Fibroblast of villous mesenchyme (primary cell): Measurements from ENCODE around the gene MYO3A. TPM values are rescaled to one million over a fixed set of nuclear protein-coding genes. Genes with fewer than 3 reads are reported as not detected.

Experiments used
- DNase-seq: peaks from one replicate; pipeline ENCODE4 v3.0.0-alpha.2; 2010; ENCODE audit warnings: low read depth
- H3K4me3 ChIP-seq: 2 replicates; pipeline ENCODE4 v1.5.1; 2011; ENCODE audit warnings: low read depth, mild to moderate bottlenecking, low read length
- total RNA-seq: library from RNA; depleted of rRNA; stranded (reverse); fragments of >200 nt; gene quantifications from 2 replicates; pipeline ENCODE4 v1.2.3, GENCODE V29; 2012
- TF ChIP-seq, protein P1 (sequence below): IDR thresholded peaks from 2 replicates; pipeline ENCODE4 v1.5.1; 2012; ENCODE audit warnings: low read depth, mild to moderate bottlenecking, low read length; ENCODE audit not compliant: insufficient read depth

MYO3A gene
- total RNA-seq, 1 donor = not detected

DNA sequence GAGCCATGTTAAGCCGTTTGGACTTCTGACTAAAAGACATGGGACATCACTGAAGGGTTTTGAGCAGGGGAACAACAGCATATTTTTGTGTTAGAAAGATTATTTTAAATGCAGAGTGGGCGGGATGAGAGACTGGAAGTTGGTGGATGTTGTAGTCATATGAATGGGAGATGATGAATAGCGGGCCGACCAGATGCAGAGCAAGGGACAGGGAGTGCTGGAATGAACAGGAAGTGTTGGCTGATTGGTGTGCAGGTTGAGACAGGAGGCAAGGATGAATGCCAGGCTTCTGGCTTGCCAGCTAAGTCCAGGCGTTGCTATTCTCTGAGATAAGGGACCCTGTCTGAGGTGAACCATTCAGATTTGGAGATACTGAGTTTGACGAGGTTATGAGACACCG, 320.6 kb downstream of the MYO3A start:
- DNase-seq = no peak
- H3K4me3 ChIP-seq = no peak overlapping the region
- TF ChIP-seq, protein P1, sequence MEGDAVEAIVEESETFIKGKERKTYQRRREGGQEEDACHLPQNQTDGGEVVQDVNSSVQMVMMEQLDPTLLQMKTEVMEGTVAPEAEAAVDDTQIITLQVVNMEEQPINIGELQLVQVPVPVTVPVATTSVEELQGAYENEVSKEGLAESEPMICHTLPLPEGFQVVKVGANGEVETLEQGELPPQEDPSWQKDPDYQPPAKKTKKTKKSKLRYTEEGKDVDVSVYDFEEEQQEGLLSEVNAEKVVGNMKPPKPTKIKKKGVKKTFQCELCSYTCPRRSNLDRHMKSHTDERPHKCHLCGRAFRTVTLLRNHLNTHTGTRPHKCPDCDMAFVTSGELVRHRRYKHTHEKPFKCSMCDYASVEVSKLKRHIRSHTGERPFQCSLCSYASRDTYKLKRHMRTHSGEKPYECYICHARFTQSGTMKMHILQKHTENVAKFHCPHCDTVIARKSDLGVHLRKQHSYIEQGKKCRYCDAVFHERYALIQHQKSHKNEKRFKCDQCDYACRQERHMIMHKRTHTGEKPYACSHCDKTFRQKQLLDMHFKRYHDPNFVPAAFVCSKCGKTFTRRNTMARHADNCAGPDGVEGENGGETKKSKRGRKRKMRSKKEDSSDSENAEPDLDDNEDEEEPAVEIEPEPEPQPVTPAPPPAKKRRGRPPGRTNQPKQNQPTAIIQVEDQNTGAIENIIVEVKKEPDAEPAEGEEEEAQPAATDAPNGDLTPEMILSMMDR = no peak

DNA sequence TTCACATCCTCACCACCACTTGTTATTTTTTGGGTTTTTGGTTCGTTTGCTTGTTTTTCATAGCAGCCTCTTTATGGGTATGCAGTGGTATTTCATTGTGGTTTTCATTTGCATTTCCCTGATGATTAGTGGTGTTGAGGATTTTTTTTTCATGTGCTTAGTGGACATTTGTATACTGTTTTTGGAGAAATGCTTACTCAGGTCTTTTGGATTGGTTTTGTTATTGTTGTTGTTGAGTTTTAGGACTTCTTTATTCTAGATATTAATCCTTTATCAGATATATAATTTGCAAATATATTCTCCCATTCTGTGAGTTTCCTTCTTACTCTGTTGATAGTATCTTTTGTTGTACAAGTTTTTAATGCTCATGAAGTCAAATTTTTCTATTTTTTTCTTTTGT, 325.3 kb downstream of the MYO3A start:
- H3K4me3 ChIP-seq = no peak overlapping the region
- no peak for DNase-seq
- TF ChIP-seq, protein P1 = no peak
